ENCODE measurements around the gene SERINC5. TPM values are rescaled to one million over a fixed set of nuclear protein-coding genes. Genes with fewer than 3 reads are reported as not detected.
A peak's percentile ranks its signal among the peaks of the same experiment; 100 is the strongest.

SERINC5 gene
- total and polyA plus RNA-seq, 4 donors = 6.2 to 84.5 (median 23.9) TPM

DNA sequence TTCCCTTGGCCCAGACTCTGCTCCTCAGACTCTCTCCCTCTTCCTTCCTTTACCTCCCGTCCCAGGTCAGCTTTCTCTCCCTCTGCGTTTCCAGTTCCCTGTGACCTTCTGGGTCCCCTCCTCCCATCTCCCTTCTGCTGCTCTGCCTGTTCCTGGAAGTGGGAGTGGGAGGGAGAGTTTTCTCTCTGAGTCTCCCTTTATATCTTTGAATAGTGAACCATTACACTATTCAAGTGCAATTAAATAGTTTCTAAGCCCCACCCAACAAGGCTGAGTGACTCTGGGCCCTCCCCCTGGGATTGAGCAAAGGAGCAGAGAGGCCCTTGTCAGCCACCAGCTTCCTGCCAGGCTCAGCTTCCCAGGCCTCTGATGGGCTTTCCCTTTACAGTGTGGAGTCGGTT lies 185.9 kb downstream of the SERINC5 start:
- H3K4me1 ChIP-seq (ENCODE audit: control insufficient read depth in 5 of 5, insufficient read depth in 5 of 5, low read length in 5 of 5) = peaks cover 0 to 4% (median 0%) of the 10 kb centered on the region in 5 donors
- H3K9me3 ChIP-seq (ENCODE audit: control insufficient read depth in 4 of 4, insufficient read depth in 3 of 4, low read length in 3 of 4) = no peaks in the 10 kb centered on the region
- ATAC-seq (ENCODE audit: insufficient read depth, low FRiP score) = peak; percentile 74
- peak; percentile 27 to 66 (median 47) for DNase-seq
- TF ChIP-seq, protein P1, sequence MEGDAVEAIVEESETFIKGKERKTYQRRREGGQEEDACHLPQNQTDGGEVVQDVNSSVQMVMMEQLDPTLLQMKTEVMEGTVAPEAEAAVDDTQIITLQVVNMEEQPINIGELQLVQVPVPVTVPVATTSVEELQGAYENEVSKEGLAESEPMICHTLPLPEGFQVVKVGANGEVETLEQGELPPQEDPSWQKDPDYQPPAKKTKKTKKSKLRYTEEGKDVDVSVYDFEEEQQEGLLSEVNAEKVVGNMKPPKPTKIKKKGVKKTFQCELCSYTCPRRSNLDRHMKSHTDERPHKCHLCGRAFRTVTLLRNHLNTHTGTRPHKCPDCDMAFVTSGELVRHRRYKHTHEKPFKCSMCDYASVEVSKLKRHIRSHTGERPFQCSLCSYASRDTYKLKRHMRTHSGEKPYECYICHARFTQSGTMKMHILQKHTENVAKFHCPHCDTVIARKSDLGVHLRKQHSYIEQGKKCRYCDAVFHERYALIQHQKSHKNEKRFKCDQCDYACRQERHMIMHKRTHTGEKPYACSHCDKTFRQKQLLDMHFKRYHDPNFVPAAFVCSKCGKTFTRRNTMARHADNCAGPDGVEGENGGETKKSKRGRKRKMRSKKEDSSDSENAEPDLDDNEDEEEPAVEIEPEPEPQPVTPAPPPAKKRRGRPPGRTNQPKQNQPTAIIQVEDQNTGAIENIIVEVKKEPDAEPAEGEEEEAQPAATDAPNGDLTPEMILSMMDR (IDR thresholded peaks at IDR 0.05; ENCODE audit: control extremely low read depth, extremely low read depth) = no peak
- 10 to 15% methylated on average over 3 of the region's 3 CpGs for WGBS, 2 donors
- H3K36me3 ChIP-seq (ENCODE audit: control insufficient read depth in 4 of 4, insufficient read depth in 4 of 4, low read length in 4 of 4) = peaks cover 0 to 3% (median 0%) of the 10 kb centered on the region in 4 donors
- H3K4me3 ChIP-seq = no peak overlapping the region
- H3K27ac ChIP-seq (ENCODE audit: low read depth in 1 of 2, low read length in 1 of 2) = peak overlapping the region in 1 of 2 donors; percentile 5
- H3K9ac ChIP-seq (ENCODE audit: insufficient read depth in 1 of 2, low read length in 2 of 2) = no peak overlapping the region
- no peaks in the 10 kb centered on the region for H3K27me3 ChIP-seq (ENCODE audit: control insufficient read depth in 3 of 3, insufficient read depth in 3 of 3, low read length in 2 of 3)

GRCh38 chr5:80069251-80069800 lies 186.5 kb downstream of the SERINC5 start:
- 52 to 65% methylated on average over 4 of the region's 4 CpGs for WGBS, 2 donors
- no peaks in the 10 kb centered on the region for H3K9me3 ChIP-seq (ENCODE audit: control insufficient read depth in 4 of 4, insufficient read depth in 3 of 4, low read length in 3 of 4)
- no peak overlapping the region for H3K9ac ChIP-seq (ENCODE audit: insufficient read depth in 1 of 2, low read length in 2 of 2)
- ATAC-seq (ENCODE audit: insufficient read depth, low FRiP score) (no peak), DNase-seq (no peak)
- H3K4me1 ChIP-seq (ENCODE audit: control insufficient read depth in 5 of 5, insufficient read depth in 5 of 5, low read length in 5 of 5) = peaks cover 0 to 4% (median 0%) of the 10 kb centered on the region in 5 donors
- no peak overlapping the region for H3K4me3 ChIP-seq
- TF ChIP-seq, protein P1 (IDR thresholded peaks at IDR 0.05; ENCODE audit: control extremely low read depth, extremely low read depth) = no peak
- H3K27me3 ChIP-seq (ENCODE audit: control insufficient read depth in 3 of 3, insufficient read depth in 3 of 3, low read length in 2 of 3) = no peaks in the 10 kb centered on the region
- H3K27ac ChIP-seq (ENCODE audit: low read depth in 1 of 2, low read length in 1 of 2) = no peak overlapping the region
- H3K36me3 ChIP-seq (ENCODE audit: control insufficient read depth in 4 of 4, insufficient read depth in 4 of 4, low read length in 4 of 4) = peaks cover 0 to 3% (median 0%) of the 10 kb centered on the region in 4 donors

GRCh38 chr5:80068775-80069174 lies 187.1 kb downstream of the SERINC5 start:
- peaks cover 0 to 4% (median 0%) of the 10 kb centered on the region in 5 donors for H3K4me1 ChIP-seq (ENCODE audit: control insufficient read depth in 5 of 5, insufficient read depth in 5 of 5, low read length in 5 of 5)
- H3K4me3 ChIP-seq = no peak overlapping the region
- WGBS, 2 donors = 83 to 88% methylated on average over 4 of the region's 4 CpGs
- H3K27ac ChIP-seq (ENCODE audit: low read depth in 1 of 2, low read length in 1 of 2) = no peak overlapping the region
- H3K36me3 ChIP-seq (ENCODE audit: control insufficient read depth in 4 of 4, insufficient read depth in 4 of 4, low read length in 4 of 4) = peaks cover 0 to 3% (median 0%) of the 10 kb centered on the region in 4 donors
- H3K27me3 ChIP-seq (ENCODE audit: control insufficient read depth in 3 of 3, insufficient read depth in 3 of 3, low read length in 2 of 3) = no peaks in the 10 kb centered on the region
- no peak for DNase-seq
- H3K9me3 ChIP-seq (ENCODE audit: control insufficient read depth in 4 of 4, insufficient read depth in 3 of 4, low read length in 3 of 4) = no peaks in the 10 kb centered on the region
- TF ChIP-seq, protein P1 (IDR thresholded peaks at IDR 0.05; ENCODE audit: control extremely low read depth, extremely low read depth) = no peak
- ATAC-seq (ENCODE audit: insufficient read depth, low FRiP score) = no peak
- H3K9ac ChIP-seq (ENCODE audit: insufficient read depth in 1 of 2, low read length in 2 of 2) = no peak overlapping the region

DNA sequence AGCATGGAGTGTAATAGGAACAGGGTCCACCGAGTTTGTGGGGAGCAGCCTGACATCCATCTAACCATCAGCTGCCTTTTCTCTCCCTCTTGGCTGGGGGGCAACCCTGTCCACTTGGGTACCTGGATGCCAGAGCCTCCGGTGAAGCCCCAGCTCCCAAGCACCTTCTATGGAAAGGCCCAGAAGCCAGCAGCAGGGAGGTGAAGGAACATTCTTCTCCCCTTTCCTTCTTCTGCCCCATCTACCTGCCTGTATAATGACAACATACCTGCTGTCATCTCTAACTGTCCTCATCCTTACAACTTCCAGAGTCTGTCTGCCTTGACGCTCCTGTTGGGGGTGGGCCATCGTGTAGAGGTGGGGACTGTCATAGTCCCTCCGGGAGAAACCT lies 187.6 kb downstream of the SERINC5 start:
- H3K9me3 ChIP-seq (ENCODE audit: control insufficient read depth in 4 of 4, insufficient read depth in 3 of 4, low read length in 3 of 4) = no peaks in the 10 kb centered on the region
- H3K9ac ChIP-seq (ENCODE audit: insufficient read depth in 1 of 2, low read length in 2 of 2) = no peak overlapping the region
- ATAC-seq (ENCODE audit: insufficient read depth, low FRiP score) (no peak), DNase-seq (no peak)
- H3K27ac ChIP-seq (ENCODE audit: low read depth in 1 of 2, low read length in 1 of 2) = no peak overlapping the region
- no peaks in the 10 kb centered on the region for H3K27me3 ChIP-seq (ENCODE audit: control insufficient read depth in 3 of 3, insufficient read depth in 3 of 3, low read length in 2 of 3)
- 95 to 96% methylated on average over 5 of the region's 5 CpGs for WGBS, 2 donors
- TF ChIP-seq, protein P1 (IDR thresholded peaks at IDR 0.05; ENCODE audit: control extremely low read depth, extremely low read depth) = no peak
- H3K36me3 ChIP-seq (ENCODE audit: control insufficient read depth in 4 of 4, insufficient read depth in 4 of 4, low read length in 4 of 4) = peaks cover 0 to 3% (median 0%) of the 10 kb centered on the region in 4 donors
- peaks cover 0 to 4% (median 0%) of the 10 kb centered on the region in 5 donors for H3K4me1 ChIP-seq (ENCODE audit: control insufficient read depth in 5 of 5, insufficient read depth in 5 of 5, low read length in 5 of 5)
- no peak overlapping the region for H3K4me3 ChIP-seq

Measured in lung (tissue), 12 donors.